Gastroesophageal sphincter (tissue), 4 donors: Measurements from ENCODE around the gene UBFD1. TPM values are rescaled to one million over a fixed set of nuclear protein-coding genes. Genes with fewer than 3 reads are reported as not detected.

Experiments used
- ATAC-seq: fragments of 150-250 bp; one replicate; pipeline ENCODE4 v1.9.1; 2016; ENCODE audit warnings: mild to moderate bottlenecking, moderate library complexity
- H3K27ac ChIP-seq, 4 donors: fragments of 200-600 bp; sonication (generic) in 3 of 4; 1 replicate in 3 of 4; 2 replicates in 1 of 4; pipeline ENCODE4 v1.5.1; 2016 to 2019
- H3K27me3 ChIP-seq: fragments of 200-600 bp; sonication (generic); one replicate; pipeline ENCODE4 v1.5.1; 2019
- H3K36me3 ChIP-seq, 2 donors: fragments of 200-600 bp; sonication (generic); one replicate each; pipeline ENCODE4 v1.5.1; 2019; ENCODE audit warnings: control low read depth in 1 of 2
- H3K4me1 ChIP-seq, 3 donors: fragments of 200-600 bp; sonication (generic); 1 replicate in 2 of 3; 2 replicates in 1 of 3; pipeline ENCODE4 v1.5.1; 2016 to 2019; ENCODE audit warnings: control low read depth in 2 of 3
- H3K4me3 ChIP-seq, 2 donors: fragments of 200-600 bp; sonication (generic); one replicate each; pipeline ENCODE4 v1.5.1; 2019; ENCODE audit warnings: mild to moderate bottlenecking in 1 of 2, moderate library complexity in 1 of 2
- H3K9me3 ChIP-seq, 3 donors: fragments of 200-600 bp; sonication (generic); one replicate each; pipeline ENCODE4 v1.5.1; 2017 to 2019; ENCODE audit warnings: control low read depth in 2 of 3
- CTCF ChIP-seq, 4 experiments: fragments of 200-600 bp in 2 of 4; fragments of 450-650 bp in 2 of 4; sonication (generic) in 1 of 4; IDR thresholded peaks; one replicate each; pipeline ENCODE4 v1.5.1; 2017 to 2019; ENCODE audit warnings: antibody characterized with exemption in 4 of 4, mild to moderate bottlenecking in 2 of 4, moderate library complexity in 2 of 4
- EP300 ChIP-seq: sonication (generic); formaldehyde crosslinking; IDR thresholded peaks from one replicate; pipeline ENCODE4 v1.6.1; 2017; ENCODE audit warnings: antibody characterized with exemption, mild to moderate bottlenecking
- POLR2A ChIP-seq, 2 donors: fragments of 450-650 bp; IDR thresholded peaks; one replicate each; pipeline ENCODE4 v1.6.1; 2017; ENCODE audit warnings: antibody characterized with exemption in 2 of 2, mild to moderate bottlenecking in 2 of 2, moderate library complexity in 1 of 2
- POLR2AphosphoS5 ChIP-seq: sonication (generic); formaldehyde crosslinking; IDR thresholded peaks from one replicate; pipeline ENCODE4 v1.6.1; 2017; ENCODE audit warnings: antibody characterized with exemption
- WGBS, 2 donors: methylation state at CpG; one replicate each; pipeline ENCODE4 v1.1.5; 2018; ENCODE audit warnings: low coverage in 1 of 2; 5-methylcytosine and 5-hydroxymethylcytosine counted together
- total RNA-seq, 4 donors: library from RNA; depleted of rRNA; stranded (reverse); fragments of >200 nt; gene quantifications; one replicate each; pipeline ENCODE4 v1.1.0, GENCODE V29; 2016

The UBFD1 gene
- total RNA-seq, 4 donors from 2014 or later = 54.5 to 81.3 (median 66.2) TPM

- Histone ChIP-seq H3K9me3 (no peaks in the 10 kb centered on the region), H3K4me1 (peaks cover 3 to 37% (median 11%) of the 10 kb centered on the region in 3 donors), H3K36me3 (peaks cover 0 to 92% of the 10 kb centered on the region in 2 donors), H3K27me3 (no peaks in the 10 kb centered on the region), H3K4me3 (no peak overlapping the region), H3K27ac (no peak overlapping the region)
- 60 to 73% methylated on average over 2 to 3 of the region's 3 CpGs for WGBS, 2 donors
- no peak for TF ChIP-seq POLR2A (IDR thresholded peaks at IDR 0.05)
- TF ChIP-seq EP300 = no peak
- no peak for TF ChIP-seq POLR2AphosphoS5
- TF ChIP-seq CTCF (IDR thresholded peaks at IDR 0.05) = no peak
- ATAC-seq = no peak
These were observed 32.7 kb downstream of the UBFD1 start for GRCh38 chr16:23590181-23590580.

- peaks cover 4 to 43% (median 14%) of the 10 kb centered on the region in 3 donors for H3K4me1 ChIP-seq
- H3K27me3 ChIP-seq = no peaks in the 10 kb centered on the region
- 88 to 94% methylated on average over 6 to 10 of the region's 12 CpGs for WGBS, 2 donors
- H3K36me3 ChIP-seq = peaks cover 0 to 52% of the 10 kb centered on the region in 2 donors
- H3K27ac ChIP-seq = no peak overlapping the region
- ATAC-seq = no peak
- no peaks in the 10 kb centered on the region for H3K9me3 ChIP-seq
- no peak overlapping the region for H3K4me3 ChIP-seq
- TF ChIP-seq POLR2A (IDR thresholded peaks at IDR 0.05) (no peak), EP300 (no peak), POLR2AphosphoS5 (no peak), CTCF (IDR thresholded peaks at IDR 0.05) (no peak)
These were observed 36.7 kb downstream of the UBFD1 start for GRCh38 chr16:23594186-23594585.

GRCh38 chr16:23595246-23595950, 37.9 kb downstream of the UBFD1 start:
- H3K4me1 ChIP-seq = peaks cover 4 to 43% (median 14%) of the 10 kb centered on the region in 3 donors
- H3K36me3 ChIP-seq = peaks cover 0 to 41% of the 10 kb centered on the region in 2 donors
- WGBS, 2 donors = 7 to 8% methylated on average over 5 to 17 of the region's 34 CpGs
- H3K27ac ChIP-seq = peak overlapping the region; percentile 51 to 88 (median 85)
- peak; percentile 3 for ATAC-seq
- H3K4me3 ChIP-seq = peak overlapping the region; percentile 85 to 99
- H3K27me3 ChIP-seq = no peaks in the 10 kb centered on the region
- TF ChIP-seq POLR2A (IDR thresholded peaks at IDR 0.05) (no peak), CTCF (IDR thresholded peaks at IDR 0.05) (no peak), EP300 (no peak), POLR2AphosphoS5 (no peak)
- no peaks in the 10 kb centered on the region for H3K9me3 ChIP-seq

GRCh38 chr16:23595951-23596720, 38.6 kb downstream of the UBFD1 start, which contains the start of gene NDUFAB1:
Gene NDUFAB1, minus strand, starts transcription at chr16:23596316. Its CDS starts 26 bp downstream, at chr16:23596290.
- Histone ChIP-seq H3K9me3 (no peaks in the 10 kb centered on the region), H3K27me3 (no peaks in the 10 kb centered on the region), H3K27ac (peak within 1 kb of the TSS; percentile 51 to 88 (median 85)), H3K36me3 (peaks cover 0 to 41% of the 10 kb centered on the region in 2 donors), H3K4me1 (peaks cover 4 to 43% (median 14%) of the 10 kb centered on the region in 3 donors), H3K4me3 (peak within 1 kb of the TSS; percentile 85 to 99)
- TF ChIP-seq CTCF (IDR thresholded peaks at IDR 0.05) (peak; percentile 97 to 100 (median 98)), POLR2A (IDR thresholded peaks at IDR 0.05) (peak in 1 of 2 donors; percentile 25), POLR2AphosphoS5 (no peak)
- WGBS, 2 donors = 7 to 16% methylated on average over 7 to 13 of the region's 67 CpGs
- peak; percentile 99 for ATAC-seq
